HG03060 (cell line): ENCODE data around the gene CACNA1I.
"Not testable (repeated sequence)": the region's sequence is repeated elsewhere in the genome, so short reads cannot be mapped to it uniquely, and the experiment has no call there.

Source experiments
- ATAC-seq: cut with Tn5 transposase; IDR thresholded peaks from one replicate; pipeline ENCODE4 v1.9.1; 2021; ENCODE audit warnings: low read depth, moderate number of reproducible peaks; ENCODE audit not compliant: unreplicated experiment

Gene CACNA1I

DNA sequence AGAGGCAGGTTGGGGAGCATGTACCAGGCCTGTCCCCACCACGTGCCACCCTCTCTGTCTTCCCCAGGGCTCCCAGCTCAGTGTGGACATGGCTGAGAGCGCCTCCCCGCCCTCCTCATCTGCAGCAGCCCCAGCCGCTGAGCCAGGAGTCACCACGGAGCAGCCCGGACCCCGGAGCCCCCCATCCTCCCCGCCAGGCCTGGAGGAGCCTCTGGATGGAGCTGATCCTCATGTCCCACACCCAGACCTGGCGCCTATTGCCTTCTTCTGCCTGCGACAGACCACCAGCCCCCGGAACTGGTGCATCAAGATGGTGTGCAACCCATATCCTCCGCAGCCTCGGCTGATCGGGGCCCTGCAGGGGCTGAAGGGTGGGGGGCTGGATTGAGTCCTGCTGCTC, at the start of gene CACNA1I:
Gene CACNA1I, plus strand, starts transcription at position 89 of the 400 bp plus-strand sequence. Its CDS starts 0 bp downstream, at position 89.
- no peak for ATAC-seq

DNA sequence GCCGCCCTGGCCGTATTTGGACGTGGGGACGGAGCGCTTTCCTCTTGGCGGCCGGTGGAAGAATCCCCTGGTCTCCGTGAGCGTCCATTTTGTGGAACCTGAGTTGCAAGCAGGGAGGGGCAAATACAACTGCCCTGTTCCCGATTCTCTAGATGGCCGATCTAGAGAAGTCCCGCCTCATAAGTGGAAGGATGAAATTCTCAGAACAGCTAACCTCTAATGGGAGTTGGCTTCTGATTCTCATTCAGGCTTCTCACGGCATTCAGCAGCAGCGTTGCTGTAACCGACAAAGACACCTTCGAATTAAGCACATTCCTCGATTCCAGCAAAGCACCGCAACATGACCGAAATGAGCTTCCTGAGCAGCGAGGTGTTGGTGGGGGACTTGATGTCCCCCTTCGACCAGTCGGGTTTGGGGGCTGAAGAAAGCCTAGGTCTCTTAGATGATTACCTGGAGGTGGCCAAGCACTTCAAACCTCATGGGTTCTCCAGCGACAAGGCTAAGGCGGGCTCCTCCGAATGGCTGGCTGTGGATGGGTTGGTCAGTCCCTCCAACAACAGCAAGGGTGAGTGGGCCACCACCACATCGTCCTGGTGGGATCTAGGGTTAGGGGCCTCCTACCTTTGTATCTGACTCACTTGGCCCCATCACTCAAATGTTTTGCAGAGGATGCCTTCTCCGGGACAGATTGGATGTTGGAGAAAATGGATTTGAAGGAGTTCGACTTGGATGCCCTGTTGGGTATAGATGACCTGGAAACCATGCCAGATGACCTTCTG, 49.3 kb upstream of the CACNA1I start:
- ATAC-seq: not testable (repeated sequence)

DNA sequence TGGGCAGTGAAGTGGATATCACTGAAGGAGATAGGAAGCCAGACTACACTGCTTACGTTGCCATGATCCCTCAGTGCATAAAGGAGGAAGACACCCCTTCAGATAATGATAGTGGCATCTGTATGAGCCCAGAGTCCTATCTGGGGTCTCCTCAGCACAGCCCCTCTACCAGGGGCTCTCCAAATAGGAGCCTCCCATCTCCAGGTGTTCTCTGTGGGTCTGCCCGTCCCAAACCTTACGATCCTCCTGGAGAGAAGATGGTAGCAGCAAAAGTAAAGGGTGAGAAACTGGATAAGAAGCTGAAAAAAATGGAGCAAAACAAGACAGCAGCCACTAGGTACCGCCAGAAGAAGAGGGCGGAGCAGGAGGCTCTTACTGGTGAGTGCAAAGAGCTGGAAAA, 48.5 kb upstream of the CACNA1I start:
- not testable (repeated sequence) for ATAC-seq

DNA sequence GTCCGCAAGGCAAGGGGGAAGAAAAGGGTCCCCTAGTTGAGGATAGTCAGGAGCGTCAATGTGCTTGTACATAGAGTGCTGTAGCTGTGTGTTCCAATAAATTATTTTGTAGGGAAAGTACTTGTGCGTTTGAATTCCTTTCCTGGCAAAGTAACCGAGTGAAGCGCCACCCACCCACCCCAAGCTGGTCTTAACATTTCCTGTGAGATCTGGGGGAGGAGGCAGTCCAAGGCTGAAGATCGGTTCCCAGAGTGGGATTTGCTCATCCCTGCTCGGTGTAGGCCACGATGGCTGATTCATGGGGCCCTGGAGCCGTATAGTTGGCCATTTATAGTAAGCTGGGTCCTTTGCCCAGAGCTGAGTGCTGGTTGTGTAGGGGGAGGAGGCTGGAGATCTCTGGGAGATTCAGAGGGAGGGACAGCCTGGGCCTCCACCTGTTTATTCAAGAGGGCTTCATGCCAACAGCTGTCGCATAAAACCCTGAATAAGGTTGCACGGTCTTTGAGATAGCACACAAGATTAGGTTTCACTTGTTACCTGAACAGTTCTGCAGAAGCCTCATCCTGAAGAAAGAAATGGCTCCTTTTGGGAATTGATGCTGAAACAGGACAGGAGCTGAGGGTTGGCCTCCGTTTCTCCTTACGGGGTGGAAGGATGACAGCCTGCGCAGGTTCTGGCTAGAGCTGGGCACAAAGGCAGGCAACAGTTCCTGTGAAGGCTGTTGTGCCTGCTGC, 47.8 kb upstream of the CACNA1I start:
- ATAC-seq: no peak

DNA sequence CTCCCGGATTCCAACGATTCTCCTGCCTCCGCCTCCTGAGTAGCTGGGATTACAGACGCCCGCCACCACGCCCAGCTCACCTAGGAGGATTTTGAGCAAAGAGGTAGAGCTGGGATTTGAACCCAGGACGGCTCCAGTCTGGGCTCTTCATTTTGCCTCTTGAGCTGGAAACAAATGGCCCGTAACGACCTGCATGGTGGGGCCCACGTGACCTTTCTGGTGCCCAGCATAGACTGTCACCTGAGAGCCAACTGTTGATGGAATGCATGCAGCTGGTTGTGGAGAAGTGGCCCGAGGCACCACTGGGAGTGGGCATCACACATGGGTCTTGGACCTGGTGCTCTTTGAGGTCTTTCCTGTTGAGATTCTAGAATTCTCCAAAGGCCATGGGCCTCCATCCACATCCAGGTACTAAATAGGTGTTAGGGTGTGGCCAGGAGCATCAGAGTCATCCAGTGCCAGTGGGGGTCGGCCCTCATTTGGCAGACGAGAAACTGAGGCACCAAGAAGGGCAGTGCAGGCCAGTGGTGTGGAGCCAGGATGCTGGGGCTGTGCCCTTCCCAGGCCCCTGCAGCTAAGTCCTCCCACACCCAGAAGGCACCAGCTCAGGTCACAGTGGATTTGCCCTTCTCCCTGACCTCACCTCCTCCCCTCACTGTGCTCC, 46.3 kb upstream of the CACNA1I start:
- ATAC-seq: no peak

DNA sequence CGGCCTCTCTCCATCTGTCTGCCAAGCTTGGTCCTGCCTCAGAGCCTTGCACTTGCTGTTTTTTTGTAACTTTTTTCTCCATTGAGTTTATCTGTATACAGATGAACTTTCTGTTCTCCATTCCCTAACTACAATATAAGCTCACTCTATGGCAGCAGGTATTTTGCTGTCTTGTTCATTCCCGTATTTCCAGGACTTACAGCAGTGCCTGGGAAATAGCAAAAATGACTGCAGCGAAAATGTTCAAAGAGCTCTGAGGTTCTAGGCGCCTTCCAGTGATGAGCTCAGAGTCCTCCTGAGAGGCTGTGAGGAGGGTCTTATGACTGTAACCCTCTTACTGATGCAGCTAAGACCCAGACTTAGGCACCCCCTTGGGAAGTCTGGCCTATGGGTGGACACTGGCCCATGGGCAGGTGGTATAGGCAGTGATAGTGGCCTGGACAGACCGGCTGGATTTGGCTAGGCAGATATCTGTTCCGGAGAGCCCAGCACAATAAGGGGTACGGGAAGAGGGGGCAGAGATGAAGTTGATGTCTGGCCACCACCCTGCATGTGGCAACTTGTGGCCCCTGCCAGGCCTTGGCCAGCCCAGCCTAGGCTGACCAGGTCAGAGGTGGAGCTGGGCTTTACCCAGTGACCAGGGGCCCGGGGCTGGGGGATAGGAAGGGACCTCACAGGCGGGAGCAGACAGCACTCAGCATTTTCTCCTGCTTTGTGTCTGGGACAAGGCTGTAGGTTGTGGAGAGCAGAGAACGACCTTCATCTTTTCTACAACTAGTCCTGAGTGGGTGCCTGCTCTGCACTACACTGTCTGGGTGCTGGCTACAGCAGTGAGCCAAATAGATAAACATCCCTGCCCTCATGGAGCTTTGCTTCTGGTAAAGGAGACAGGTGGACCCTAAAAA, 45.5 kb upstream of the CACNA1I start:
- no peak for ATAC-seq

DNA sequence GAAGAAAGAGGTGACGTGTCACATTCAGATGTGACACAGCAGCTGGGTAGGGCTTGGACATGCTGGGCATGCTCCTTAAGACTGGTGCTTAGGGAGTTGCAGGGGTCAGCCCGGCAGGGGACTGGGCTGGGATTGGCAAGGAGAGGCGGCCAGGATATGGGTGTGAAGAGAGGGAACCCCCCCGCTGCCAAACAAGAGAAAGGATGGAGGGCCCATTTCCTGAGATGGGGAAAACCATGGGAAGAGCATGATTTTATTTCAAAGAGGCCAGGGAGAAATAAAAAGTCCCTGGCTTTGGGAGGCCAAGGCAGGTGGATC, 44.9 kb upstream of the CACNA1I start:
- no peak for ATAC-seq

DNA sequence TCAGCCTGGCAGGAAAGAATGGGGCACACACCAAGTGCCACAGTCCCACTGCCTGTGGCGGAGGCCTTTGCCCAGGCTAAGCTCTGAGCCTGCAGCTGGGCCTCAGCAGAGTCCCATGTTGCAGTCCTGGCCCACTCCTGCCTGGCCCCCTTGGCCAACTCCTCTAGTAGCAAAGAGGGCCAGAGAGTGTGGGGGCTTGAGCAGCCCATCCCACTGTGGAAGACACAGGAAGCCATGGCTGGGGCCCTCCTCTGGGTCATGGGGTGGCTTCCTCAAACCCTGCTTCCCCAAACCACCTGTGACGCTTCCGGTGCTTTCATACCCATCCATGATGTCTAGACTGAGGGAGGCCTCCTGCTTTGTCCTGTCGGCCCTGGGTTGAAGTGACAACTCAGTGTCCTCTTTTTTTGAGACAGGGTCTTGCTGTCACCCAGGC, 43.8 kb upstream of the CACNA1I start:
- ATAC-seq: no peak

DNA sequence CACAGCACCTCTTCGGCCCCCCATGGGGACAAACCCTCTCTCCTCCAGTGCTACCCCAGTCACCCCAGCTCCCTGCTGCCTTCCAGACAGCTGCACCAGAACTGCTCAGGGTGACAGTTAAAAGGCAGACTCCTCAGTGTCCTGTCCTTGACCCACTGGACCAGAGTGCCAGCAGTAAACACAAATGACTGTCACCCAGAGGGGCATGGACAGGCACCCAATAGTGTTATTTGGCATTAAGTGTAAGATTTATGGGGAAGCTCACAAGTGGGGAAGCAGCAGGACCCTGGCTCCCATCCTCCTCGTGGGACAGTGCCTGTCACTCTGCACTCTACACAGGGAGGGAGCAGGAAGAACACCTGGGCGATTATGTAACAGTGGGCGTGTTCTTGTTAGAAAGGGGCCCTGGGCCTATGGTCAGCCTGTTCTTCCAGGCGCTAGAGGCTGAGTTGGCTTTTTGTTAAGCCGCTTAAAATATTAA, 43.0 kb upstream of the CACNA1I start:
- ATAC-seq: no peak

DNA sequence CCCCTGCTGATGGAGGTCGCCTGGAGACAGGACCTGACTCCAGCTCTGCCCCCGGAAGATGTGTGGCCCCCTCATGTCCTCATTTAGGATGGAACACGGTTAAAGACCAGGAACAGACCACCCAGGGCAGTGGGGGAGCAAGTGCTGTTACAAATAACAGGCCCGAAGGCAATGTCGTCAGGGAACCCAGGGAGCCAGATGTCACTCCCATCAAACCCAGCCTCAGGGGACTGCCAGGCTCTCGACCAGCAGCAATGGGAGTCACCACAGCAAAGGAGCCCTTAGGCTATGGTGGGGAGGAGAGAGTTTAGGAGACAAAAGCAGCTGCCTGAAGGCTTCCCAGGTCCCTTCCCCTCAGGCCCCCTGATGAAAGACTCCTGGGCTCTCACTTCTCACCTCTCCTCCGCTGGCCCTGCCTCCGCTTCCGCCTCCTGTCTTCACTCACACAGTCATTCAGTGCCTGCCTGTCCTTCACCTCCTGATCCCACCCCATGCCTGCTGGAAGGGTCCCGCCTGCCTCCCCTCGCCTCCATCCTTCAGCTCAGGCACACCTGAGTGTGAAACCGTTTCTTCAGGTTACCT, 42.4 kb upstream of the CACNA1I start:
- no peak for ATAC-seq

DNA sequence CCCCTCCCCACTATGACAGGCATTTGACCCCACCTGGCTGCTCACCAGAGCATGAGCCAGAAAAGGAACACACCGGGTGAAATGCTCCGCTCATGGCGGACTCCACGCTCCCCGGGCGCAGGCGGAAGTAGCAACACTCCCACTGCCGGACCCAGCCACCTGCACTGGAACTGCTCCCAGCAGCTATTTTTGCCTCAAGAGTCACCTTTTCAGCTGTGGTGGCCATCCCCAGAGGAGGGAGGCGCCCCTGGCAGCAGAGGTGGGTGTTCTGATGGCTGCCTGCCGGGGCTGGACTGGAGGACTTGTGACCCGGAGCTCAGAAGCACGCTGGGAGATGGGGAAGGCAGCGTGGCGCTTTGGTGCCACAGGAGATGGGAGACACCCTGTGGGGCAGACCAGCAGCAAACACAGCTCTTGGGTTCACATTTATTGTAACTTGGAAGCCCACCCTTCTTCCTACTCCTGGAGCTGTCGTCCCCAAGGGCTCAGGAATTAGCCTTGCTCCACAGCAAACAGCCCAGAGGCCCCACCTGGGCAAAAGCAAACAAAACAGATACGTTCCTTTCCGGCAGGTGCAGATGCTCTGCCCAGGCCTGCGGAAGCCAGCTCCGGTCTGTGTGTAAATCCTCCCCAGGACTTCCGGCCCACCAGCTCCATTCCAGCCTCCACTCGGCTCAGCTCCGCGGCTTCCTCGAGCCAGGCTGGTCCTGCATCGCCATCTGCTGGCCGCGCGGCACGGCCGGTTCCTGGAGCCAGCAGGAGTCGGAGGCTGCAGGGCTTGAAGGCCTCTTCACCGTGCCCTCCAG, 41.7 kb upstream of the CACNA1I start:
- ATAC-seq: no peak

DNA sequence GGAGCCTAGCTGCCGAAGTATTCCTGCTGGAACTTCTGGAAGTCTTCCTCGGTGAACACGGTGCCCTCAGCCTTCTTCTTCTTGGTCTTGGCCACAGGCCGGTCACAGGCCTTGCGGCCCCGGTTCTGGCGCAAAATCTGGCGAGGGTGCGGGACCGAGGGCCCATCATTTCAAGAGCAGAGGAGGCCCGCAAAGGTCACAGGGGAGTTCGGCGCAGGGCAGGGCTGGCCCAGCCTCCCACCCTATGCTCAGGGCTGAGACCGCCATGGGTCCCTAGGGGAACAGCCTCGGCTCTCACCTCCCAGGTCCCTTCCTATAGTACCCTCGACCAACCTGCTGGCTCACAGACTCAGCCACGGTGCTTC, 41.1 kb upstream of the CACNA1I start:
- ATAC-seq: no peak

DNA sequence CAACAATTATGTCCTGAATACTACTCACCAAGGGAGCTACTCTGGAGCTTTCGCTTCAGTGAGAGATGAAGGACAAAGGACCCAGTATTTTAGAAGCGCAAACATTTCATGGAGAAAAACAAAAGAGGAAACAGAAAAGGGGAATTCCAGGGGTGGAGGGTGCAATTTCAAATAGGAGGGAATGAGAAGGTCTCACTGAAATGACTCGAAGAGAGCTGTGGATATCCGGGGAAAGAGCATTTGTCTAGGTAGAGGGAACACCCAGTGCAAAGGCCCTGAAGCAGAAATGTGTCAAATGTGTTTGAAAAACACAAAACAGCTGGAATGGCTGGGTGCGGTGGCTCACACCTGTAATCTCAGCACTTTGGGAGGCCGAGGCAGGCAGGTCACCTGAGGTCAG, 40.4 kb upstream of the CACNA1I start:
- ATAC-seq: no peak

DNA sequence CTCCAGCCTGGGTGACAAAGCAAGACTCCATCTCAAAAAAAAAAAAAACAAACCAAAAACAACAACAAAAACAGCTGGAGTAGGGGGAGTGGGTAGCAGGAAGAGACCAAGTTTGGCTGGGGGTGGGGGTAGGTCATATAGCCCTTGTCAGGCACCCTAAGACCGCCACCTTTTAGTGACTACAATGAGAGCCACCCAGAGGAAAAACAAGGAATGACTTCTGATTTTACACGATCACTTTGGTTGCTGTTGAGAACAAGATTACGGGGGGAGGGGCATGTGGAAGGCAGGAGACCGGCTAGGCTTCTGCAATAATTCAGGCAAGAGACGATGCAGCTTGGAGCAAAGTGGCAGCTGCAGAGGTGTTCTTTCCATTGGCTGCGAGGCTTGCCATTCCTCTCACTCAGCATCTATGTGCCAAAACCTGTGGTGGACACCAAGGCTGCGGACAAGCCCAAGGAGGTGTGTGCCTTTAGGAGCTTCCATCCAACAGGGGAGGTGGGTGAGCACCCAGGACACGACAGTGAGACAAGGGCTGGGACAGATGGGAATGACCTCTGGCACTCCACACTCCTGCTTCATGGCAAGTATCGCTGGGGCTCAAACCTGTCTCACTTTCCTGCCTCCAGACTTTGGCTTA, 39.7 kb upstream of the CACNA1I start:
- no peak for ATAC-seq

DNA sequence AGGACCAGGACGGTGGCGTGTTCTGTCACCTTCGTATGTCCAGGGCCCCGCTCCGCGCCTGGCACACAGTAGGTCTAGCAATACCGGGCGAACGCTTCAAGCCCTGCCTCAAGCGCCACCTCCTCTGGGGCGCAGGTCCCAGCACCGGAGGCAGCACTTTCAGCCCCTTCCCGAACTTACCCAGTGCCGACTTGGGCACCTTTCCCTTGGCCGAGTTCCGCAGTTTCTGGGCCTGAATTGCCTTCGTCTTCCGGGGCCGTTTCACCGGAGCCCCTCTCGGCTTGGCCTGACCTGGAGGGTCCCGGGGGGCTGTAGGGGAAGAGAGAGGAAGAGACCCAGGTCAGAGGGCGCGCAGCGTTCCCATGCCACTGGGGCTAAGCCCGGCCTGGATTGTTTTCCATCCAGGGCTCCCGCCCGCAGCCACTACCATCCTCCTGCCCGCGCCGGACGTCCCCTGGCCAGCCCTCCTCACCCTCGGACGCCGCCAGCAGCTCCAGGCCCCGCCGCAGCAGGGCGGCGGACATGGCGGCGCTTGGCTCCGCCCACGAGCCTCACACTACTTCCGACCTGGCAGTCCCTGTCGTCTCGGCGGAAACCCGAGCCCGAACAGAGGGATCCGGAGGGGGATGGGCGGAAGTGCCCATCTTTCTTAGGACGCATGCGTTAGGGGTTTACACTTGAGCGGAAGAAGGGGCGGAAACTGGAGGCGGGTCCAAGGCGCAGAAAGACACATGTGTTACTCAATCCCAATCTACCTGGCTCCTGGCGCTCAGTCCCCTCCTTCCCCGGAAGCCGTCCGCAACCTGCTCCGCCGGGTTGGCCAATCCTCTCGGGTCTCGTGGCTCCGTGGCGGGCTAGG, 38.1 kb upstream of the CACNA1I start, which contains the start of gene RPS19BP1:
Gene RPS19BP1, minus strand, starts transcription at position 534 of the 859 bp plus-strand sequence. Its CDS starts 10 bp downstream, at position 524.
- ATAC-seq: peak; percentile 68

DNA sequence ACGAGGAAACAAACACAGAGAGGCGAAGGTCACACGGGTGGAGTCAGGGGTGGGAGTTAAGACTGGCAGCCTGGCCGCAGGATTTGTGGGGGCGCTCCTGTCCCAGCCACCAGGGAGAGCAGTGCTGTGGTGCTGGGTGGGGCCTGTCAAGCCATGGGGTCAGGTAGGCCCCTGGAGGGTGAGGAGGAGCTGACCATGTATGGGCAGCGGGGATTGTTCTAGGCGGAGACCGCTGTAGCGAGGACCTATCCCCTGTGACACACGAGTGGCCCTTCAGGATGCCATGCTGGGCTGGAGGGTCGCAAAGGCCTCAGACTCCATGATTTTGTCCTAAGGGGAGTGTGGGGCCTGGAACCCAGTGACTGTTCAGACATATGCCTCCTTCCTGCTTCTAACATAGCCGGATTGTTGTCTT, 36.5 kb upstream of the CACNA1I start:
- no peak for ATAC-seq

DNA sequence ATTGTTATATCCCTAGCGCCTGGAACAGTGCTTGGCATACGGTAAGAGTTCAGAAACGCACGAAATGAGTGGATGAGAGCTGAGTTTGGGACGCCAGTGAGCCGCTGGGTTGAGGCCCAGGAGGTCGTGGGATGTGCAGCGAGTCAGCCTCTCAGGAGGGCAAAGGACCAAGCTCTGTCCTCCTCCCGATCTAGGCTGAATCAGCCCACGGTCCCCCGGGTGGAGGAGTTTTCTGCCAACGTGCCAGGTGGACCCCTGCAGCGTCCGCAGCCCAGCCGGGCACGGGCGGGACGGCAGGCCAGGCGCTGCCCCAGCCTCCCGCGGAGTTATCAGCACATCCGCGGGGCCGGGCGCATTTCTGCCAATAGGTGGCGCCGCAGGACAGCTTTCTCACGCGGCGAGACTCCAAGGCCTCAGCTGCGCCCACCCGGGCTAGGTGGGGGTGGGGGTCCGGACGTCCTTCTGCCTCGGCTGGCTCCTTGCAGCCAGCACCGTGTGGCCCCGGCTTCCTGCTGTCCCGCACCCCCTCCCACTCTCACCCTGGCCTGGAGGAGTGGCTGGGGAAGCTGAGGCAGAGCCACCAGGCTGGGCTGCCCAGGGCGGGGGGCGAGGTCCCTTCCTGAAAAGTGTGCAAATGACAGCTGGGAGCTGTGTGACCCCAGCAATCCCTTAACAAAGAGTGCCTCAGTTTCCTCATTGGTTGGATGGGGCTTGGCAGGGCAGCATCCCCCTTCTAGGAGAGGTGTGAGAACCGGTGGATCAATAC, 35.8 kb upstream of the CACNA1I start:
- no peak for ATAC-seq
